GM19455 (cell line): Measurements from ENCODE around the gene GCSH.

Source experiments
- ATAC-seq: cut with Tn5 transposase; IDR thresholded peaks from one replicate; pipeline ENCODE4 v1.9.1; 2021; ENCODE audit not compliant: unreplicated experiment

GCSH gene

DNA sequence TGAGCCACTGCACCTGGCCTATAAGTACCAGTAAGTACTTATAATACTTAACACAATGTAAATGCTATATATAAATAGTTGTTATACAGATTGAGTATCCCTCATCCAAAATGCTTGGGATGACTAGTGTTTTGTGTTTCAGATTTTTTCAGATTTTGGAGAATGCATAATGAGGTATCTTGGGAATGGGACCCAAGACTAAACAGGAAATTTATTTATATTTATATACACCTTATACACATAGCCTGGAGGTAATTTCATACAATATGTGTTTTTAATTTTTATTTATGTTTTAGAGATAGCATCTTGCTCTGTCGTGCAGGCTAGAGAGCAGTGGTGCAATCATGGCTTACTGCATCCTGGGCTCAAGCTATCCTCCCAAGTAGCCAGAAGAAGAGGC lies 9.8 kb upstream of the GCSH start:
- no peak for ATAC-seq

DNA sequence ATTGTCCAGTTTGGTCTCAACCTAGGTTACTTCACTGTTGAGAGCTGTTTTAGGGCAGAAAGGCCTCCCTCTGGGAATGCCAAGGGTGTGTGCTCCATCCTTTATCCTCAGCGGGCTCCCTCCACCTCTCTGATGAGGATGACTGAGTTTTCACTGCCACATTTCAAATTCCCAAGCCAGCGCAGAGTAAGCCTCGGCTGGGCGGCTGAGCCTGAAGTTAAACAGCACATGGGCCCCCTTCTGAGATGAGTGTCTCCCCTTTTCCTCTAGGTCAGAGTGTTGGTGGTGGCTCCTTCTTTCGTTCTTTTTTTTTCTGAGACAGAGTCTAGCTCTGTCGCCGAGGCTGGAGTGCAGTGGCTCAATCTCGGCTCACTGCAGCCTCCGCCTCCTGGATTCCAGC lies 5.5 kb upstream of the GCSH start:
- no peak for ATAC-seq

DNA sequence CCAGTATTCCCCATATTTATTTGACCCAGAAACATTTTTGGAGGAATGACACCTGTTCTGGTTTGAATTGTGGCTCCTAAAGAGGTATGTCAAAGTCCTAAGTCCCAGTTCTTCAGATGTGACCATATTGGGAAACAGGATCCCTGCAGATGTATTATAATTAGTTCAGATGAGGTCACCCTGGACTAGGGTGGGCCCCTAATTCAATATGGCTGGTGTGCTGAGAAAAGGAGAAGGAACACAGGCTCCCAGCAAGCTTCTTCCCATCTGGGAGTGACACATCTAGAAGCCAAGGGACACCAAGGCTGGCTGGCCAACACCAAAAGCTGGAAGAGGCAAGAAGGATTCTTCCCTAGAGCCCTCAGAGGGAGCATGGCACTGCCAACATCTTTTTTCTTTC lies 3.8 kb upstream of the GCSH start:
- ATAC-seq, result no peak

DNA sequence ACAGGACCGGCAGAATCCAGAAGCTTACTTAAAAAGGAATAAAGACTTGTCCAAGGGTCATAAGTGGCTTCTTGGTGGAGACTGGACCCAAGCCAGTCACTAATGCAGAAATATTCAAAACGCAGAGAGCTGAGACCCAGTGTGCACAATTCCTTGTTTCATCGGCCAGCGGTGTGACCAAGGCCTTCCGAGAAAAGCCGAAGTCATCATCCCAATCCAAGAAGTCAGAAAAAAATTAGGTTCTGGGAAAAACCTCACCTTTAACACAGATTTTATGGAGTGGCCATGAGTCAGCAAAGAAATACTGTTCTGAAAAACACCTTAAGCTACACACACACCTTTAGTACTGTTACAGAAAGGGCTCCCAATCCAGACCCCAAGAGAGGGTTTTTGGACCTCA lies 1.0 kb upstream of the GCSH start:
- ATAC-seq, result no peak

DNA sequence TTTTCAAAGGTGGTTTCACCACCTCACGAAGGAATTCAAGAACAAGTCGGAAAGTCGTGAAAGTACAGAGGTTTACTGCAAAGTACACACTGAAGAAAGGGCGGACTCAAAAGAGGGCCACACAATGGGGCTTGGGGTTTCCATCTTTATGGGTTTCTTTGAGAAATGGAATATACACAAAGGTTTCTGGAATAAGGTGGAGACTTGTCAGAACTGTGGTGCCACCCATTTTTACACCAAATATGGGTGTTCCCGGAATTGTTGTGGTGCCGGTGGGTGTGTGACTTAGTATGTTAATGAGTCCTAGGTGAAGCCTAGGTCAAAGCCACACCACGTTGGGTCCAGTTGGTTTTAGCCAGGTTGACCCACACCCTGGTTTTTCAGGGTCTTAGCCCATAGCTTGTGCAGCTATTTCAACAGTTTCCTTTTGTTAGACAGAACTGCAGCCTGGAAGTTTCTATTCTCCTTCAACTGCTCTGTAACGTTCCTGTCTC lies 567 bp upstream of the GCSH start:
- no peak for ATAC-seq

DNA sequence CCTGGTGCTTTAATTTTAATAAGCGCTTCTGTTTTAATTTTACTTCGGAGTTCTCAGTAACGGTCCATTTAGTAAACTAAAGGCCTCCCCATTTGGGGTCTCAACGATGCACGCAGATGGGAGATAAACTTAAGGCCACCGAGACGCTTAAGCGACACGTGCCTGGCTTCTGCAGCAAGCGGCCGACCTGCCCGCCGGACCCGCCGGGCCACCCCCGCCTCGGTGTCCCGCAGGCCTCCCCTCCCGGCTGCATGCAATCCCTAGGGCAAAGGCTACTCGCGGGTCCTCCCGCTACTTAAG lies 592 bp downstream of the GCSH start:
- peak; percentile 19 for ATAC-seq

DNA sequence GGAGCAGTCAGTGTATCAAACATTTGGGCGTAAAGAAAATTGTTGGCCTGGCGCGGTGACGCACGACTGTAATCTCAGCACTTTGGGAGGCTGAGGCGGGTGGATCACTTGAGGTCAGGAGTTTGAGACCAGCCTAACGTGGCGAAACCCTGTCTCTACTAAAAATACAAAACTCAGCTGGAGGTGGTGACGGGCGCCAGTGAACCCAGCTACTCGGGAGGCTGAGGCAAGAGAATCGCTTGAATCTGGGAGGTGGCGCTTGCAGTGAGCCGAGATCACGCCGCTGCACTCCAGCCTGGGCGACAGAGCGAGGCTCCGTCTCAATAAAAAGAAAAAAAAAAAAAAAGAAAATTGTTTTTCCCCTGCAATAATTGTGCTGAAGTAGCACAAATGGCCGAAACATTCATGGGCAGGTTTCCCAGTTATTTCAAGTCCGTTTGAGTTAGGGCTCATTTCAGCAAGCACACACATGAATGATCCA lies 1.4 kb downstream of the GCSH start:
- ATAC-seq, result no peak

DNA sequence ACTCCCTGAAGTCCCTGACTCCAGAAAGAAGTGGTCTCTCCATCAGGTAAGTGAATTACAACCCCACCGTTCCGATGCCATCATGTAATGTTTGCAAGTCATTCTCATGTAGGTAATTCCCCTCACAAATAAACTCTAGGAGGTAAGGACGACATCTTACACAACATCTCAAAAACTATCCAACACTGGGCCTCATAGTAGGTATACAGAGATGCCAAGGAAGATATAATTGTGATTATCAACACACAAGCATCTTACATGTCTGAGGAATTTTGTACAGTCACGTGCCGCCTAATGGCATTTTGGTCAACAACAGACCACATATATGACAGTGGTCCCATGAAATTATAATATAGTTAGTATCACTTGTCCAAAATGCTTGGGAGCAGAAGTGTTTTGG lies 7.4 kb downstream of the GCSH start:
- no peak for ATAC-seq

DNA sequence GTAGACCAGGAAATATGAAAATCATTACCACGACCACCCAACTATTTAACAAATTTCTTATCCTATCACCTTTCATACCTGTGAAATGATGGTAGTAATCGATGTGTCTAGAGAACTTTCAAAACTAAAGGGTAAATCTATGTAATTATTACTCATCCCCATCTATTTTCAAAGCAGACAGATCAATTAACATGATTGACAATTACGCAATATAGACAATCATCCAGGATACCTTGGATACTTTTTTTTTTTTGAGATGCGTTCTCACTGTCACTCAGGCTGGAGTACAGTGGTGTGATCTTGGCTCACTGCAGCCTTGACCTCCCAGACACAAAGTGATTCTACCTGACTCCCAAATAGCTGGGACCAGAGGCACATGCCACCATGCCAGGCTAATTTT lies 15.2 kb downstream of the GCSH start:
- ATAC-seq, result no peak

DNA sequence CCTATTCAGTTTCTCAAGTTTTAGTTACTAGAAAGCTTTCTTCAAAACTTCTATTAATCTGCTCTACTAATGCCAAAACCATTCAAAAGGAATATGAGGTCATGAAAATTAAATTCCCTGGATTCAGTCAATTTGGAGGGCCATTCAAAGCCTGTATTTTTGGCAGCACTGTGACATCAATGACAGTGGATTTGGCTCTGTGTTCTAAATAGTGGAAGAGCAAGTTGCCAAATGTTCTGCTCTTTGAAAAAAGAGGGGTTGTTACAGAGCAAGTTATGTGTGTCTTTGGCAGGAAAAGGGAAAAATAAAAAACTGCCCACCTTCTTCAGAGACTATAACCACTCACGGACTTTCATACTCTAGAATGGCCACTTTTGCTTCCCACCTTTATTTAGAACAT lies 16.0 kb downstream of the GCSH start:
- ATAC-seq, result no peak

DNA sequence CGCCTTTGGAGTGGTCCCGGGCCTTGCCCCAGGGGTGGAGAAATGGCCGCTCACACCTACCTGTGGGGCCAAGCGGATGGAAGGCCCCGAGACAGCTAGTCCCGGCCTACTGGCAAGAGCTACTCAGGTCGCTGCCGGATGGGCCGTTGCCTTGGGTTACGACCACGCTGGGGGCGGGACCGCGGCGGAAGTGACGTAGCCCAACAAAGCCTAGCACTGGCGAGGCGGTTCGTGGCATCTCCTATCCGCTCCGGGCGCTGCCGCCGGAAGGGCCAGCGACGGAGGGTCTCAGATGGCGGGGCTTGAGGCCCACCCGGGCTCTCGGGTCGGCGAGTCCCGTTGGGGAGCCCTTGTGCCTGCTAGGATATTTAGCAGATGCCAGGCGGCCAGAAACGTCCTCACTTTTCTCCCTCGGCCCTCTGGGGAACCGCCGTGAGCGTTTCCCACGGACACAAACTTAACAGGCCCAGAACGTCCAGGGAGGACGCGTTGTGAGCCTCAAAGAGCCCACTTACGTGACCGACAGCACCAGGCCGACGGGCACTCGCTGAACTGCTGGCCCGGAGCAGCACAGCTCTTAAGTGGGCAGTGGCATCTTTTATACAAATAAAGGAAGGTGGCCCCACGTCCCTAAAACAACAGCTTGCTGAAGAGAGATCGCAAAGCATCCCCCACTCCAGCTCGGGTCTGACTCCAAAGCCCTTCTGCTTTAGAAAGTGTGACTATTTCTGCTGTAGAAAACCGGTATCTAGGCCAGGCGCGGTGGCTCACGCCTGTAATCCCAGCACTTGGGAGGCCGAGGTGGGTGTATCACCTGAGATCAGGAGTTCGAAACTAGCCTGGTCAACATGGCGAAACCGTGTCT lies 18.9 kb downstream of the GCSH start, which contains the start of gene C16orf46:
Gene C16orf46, minus strand, starts transcription at position 163 of the 865 bp plus-strand sequence. CDS start 13,283 bp downstream, outside the sequence.
- ATAC-seq, result peak; percentile 98

DNA sequence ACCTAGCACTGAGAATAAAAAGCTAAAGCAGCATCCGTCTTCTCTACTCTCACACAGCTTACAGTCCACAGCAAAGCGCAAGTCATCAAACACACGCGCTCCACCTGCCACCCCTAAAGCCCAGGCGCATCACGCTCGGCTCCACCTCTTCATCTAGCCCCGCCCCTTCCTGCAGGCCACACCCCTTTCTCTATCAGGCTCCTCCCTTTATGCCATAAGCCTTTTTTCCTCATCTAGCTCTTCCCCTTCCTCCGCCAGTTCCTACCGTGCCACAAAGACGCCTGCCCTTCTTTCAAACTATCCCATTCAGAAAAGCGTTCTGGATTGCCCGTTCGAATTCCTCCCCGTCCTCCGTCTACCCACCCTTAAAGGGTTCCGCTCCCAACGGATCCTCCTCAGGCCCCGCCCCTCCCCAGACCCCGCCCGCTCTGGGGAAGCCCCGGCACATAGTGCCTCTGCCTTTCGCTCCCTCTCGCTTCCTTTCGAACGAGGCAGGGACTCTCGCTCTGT lies 19.6 kb downstream of the GCSH start:
- peak; percentile 89 for ATAC-seq

DNA sequence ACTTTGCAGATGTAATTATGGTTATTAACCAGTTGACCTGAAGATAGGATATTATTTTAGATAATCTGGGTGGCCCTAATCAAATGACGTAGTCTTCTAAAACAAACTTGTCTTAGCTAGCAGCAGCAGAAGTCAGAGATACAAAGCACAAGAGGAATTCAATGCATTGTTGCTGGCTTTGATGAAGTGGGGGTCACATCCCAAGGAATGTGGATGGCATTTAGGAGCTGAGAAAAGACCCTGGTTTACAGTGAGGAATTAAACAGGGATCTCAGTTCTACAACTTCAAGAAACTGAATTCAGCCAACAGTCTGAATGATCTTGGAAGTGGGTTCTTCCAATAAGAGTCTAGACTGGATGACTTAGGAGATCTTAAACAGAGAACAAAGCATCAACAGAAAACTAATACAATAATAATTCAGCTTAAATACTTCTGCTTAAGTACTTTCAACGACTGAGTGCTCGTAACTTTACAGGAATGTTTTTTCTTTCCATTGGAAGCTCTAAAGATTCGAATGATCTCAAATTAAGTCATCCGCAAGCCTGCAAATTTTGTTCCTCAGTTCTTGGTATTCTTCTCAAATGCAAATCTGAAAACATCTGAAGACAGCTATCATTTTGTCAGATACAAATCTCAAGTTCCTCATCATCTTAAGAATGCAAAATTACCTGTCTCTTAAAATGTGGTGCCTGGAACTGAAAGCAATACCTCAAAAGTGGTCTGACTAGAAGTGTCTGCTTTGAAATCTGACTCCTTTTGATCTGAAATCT lies 22.4 kb downstream of the GCSH start:
- no peak for ATAC-seq

DNA sequence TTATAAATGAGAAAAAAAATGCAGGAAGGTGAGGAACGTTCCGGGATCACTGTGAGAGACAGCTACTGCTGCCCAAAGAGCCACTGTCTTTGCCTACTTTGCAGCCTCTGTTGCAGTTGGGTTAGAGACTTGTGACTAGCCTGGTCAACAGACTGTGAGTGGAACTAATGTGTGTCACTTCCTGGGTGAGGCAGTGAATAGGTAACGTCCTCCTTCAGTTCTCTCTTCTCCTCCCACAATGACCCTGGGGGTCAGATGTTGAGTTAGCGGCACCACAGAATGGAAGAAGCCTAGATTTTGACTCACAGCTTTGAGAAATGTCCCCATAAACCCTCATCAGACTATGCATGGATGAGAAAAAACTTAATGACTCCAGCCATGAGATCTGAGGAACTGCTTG lies 24.4 kb downstream of the GCSH start:
- ATAC-seq, result no peak

DNA sequence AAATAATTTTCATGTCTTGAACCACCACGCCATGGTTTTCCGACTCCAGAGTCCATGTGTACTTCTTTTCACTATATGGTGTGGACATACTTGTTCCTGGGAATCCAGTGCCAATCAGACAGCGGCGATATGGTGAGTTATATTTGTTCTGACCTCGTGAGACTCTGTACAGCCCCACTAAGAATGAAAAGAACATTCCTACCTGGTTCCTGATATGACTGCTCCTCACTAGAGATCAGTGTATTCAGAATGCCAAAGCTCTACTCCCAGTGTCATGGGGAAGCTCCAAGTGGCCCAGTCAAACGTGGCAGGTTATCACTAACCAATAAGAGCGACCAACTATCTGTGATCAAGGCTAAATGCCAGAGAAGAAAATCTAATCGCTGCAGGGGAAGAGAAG lies 25.2 kb downstream of the GCSH start:
- no peak for ATAC-seq

DNA sequence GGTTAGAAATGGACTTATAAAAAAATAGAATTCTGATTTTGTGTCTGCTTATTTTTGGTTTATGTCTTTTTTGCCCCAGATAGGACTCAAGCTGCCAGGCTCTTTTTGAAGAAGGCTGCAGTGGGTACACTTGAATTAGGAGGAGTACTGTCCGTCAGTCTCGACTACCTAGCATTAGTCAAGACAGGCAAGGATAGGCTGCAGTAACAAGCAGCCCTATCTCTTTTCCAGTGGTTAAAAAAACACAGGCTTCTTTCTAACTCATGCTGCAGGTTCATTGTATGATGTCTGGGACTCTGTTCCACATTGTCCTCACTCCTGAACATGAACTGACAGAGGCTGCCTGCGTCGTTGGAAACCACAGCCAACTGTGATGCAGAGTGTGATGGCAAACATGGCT lies 27.1 kb downstream of the GCSH start:
- ATAC-seq, result no peak

DNA sequence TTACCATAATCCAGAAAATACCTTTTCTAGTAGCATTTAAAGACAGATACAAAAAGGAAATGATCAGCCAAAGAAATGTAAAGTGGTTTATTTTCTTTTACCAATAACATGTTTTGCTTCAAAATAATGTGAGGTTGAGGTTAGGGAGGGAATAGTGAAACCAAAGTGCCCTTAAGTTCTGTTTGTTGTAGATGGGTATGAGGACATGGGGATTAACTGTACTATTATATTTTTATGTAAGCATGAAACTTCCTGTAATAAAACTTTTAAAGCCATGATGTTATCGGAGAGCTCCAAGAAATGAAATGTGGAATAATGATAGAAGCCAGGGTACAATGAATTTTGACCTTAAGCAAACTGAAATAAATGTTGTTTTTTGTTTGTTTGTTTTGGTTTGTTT lies 29.0 kb downstream of the GCSH start:
- no peak for ATAC-seq

DNA sequence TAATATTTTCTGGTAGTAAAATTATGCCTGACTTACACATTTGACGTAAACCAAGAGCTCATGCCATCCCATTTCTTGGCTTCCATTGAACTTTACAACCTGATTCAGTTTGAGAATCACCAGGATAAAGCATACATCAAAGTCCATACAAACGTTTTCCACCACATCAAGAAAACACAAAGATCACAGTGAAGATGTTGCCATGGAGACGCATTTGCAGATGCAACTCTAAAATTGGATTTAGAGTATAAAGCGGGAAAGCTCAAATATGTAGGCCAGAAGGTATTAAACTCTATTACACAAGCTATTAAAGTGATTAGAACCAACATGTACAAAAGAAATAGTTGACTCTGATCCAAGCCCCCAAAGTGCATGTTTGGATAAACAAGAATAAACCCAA lies 29.5 kb downstream of the GCSH start:
- ATAC-seq, result no peak

DNA sequence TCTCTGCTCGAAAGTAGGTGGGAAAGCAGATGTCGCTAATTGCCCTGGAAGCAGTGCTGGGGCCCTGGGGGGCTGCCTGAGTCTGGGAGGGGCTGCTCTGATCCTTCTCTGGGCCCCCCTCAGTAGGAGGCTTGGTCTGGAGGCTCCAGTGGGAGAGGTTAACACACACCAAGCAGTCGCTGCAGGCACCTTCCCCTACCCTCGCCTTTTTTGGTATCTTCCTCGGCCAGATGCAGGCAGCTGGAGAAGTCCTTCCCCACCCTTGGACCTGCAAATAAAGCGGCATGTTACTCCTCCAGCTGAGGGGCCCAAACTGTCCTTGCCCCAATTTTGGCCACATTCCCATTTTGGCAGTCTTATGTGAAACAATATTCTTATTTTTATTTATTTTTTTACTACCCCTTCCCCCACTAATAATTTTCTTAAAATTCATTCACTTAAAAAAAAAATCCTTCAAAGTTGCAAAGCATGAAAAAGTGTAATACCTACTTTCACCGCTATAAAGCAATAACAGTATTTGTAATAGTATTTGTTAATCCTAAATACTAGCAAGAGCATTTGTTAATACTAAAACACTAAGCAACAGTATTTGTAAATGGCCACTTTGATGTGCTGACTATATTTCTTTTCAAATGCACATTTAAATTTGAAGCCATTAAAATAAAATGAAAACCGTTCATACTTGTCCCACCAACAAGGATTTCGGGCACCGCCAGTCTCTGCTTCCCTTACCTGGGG lies 34.2 kb downstream of the GCSH start:
- no peak for ATAC-seq

DNA sequence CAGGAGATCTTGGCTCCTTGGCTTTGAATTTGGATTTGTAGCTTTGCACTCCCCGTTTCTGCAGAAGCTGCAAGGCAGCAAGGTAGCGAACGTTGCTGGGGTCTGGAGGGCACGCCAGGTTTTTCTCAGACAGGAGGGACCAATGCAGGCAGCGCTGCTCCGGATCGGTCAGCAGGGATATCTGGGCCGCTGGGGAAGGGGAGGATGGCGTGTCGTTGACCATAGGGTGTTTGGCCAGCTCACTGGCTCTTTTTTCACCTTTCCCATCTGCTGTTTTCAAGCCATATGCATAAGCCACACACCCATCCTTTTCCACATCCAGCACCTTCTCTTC lies 34.9 kb downstream of the GCSH start:
- no peak for ATAC-seq

DNA sequence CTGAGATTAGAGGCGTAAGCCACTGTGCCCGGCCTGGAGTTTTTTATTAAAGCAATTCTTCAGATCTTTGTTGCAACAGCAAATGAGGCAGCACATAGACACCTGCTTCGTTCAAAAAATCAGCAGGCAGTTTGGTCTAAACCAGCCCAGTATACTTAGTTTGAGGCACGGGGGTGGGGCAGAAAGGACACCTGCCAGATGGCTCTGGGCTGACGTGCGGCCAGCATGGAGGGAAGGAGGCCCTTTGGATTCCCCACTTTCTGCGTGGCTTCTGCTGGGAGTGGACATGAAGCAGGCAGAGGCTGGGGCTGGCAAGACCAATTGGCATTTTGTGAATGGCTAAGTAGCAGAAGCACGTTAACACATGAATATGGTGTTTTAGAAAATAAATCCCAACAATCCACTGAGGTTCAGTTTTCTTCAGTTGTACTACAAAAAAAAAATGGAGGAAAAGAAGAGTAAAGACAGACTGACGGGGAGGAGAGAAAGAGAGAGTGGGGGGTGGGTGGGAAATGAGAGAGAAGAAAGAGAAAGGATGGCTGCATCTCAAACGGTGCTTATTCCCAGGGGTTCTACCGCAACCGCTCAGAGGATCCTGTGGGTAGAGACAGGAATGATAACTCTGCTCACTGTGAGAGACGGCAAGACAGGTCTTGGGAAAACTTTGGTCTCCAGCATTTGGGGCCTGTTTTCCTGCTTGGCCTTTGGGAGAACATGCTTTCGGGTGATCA lies 35.5 kb downstream of the GCSH start:
- ATAC-seq, result no peak
